Gastrocnemius medialis (tissue), 4 donors: ENCODE data around the gene LRP5.

Experiments used
- CTCF ChIP-seq, 5 experiments: fragments of 450-650 bp in 3 of 5; fragments of 200-600 bp in 2 of 5; sonication (generic) in 2 of 5; IDR thresholded peaks in 4 of 5; conservative IDR thresholded peaks in 1 of 5; 1 replicate in 4 of 5; 2 replicates in 1 of 5; pipeline ENCODE4 v1.5.1; 2016 to 2019; ENCODE audit warnings: antibody characterized with exemption in 5 of 5, mild to moderate bottlenecking in 3 of 5, moderate library complexity in 3 of 5
- POLR2A ChIP-seq, 2 donors: fragments of 450-650 bp; IDR thresholded peaks; one replicate each; pipeline ENCODE4 v1.6.1; 2017; ENCODE audit warnings: antibody characterized with exemption in 2 of 2, mild to moderate bottlenecking in 2 of 2, moderate library complexity in 2 of 2

- TF ChIP-seq CTCF (IDR thresholded peaks at IDR 0.05 in 4 of 5, conservative IDR thresholded peaks at IDR 0.05 in 1 of 5) (no peak), POLR2A (IDR thresholded peaks at IDR 0.05) (no peak)
These were observed 35.5 kb downstream of the LRP5 start for GRCh38 chr11:68347841-68348240.
